SK-N-MC (cell line): Measurements from ENCODE around the gene ATXN1.

ENCODE experiments used
- EZH2 ChIP-seq: fragments of 200-600 bp; sonication (generic); IDR thresholded peaks from one replicate; pipeline ENCODE4 v1.6.1; 2017; ENCODE audit warnings: antibody characterized with exemption
- POLR2AphosphoS5 ChIP-seq: IDR thresholded peaks from 2 replicates; pipeline ENCODE4 v1.6.1; 2012; ENCODE audit warnings: mild to moderate bottlenecking, low read depth, low read length, borderline replicate concordance

- TF ChIP-seq POLR2AphosphoS5 (no peak), EZH2 (no peak)
Measured at GRCh38 chr6:16544521-16544920, 216.7 kb downstream of the ATXN1 start.
